ENCODE results near the gene GAS6. TPM values are rescaled to one million over a fixed set of nuclear protein-coding genes. Genes with fewer than 3 reads are reported as not detected.

GAS6 gene
- polyA plus RNA-seq, 1 experiment, result 374 TPM

DNA sequence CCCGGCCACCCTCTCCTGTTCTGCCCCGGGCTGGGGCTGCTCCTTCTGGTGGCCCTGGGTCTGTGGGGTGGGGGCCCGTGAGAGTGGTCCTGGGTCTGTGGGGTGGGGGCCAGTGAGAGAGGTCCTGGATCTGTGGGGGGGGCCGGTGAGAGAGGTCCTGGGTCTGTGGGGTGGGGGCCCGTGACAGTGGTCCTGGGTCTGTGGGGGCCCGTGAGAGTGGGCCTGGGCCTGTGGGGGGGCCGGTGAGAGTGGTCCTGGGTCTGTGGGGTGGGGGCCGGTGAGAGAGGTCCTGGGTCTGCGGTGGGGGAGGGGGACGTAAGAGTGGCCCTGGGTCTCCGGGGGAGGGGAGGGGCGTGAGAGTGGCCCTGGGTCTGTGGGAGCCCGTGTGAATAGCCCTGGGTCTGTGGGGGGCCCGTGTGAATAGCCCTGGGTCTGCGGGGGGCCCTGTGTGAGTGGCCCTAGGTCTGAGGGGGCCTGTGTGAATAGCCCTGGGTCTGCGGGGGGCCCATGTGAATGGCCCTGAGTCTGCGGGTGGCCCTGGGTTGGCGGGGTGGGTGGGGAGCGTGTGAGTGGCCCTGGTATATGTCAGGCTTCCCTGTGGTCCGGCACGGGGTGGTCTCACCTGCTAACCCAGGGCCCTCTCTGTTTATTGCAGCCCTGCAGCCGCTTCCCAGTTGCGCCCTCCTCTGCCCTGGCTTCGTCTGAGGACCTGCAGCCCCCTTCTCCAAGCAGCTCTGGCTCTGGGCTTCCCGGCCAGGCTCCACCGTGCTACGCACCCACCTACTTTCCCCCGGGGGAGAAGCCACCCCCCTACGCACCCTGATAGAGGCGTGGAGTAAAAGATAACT, 52.6 kb downstream of the GAS6 start:
- H3K27me3 ChIP-seq (ENCODE audit: control insufficient read depth, insufficient read depth, low read length), result no peaks in the 10 kb centered on the region
- H3K4me3 ChIP-seq (ENCODE audit: low read depth, low read length), result no peak overlapping the region
- no peak for DNase-seq (ENCODE audit: low read depth)
- 0 out of 2 replicates have a peak, but pooled peaks cover 1% of the 10 kb centered on the region for H3K36me3 ChIP-seq (ENCODE audit: control insufficient read depth, insufficient read depth, low read length)
- ChIA-PET CTCF (no interaction called here), POLR2A (no interaction called here)
- TF ChIP-seq CTCF (IDR thresholded peaks at IDR 0.05; ENCODE audit: insufficient read depth, low read depth, low read length), result no peak

DNA sequence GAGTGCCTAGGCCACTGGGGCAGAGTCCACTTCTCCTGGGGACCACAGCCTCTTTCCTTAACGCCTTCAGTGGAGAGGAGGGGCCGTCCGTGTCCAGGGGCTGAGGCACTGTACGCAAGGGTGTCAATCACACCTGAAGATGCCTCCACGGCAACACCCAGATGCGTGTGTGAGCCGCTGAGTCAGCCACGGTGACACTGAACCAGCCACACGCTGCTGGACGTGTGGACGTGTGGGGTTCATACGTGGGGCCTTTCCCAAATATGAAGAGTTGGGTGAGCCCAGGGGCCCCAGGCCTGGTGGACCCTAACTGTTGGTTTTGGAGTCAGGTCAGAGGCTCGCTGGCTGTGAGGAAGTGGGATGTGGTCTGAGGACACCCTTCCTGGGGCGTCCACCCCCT, 53.2 kb downstream of the GAS6 start:
- DNase-seq (ENCODE audit: low read depth), result no peak
- no peaks in the 10 kb centered on the region for H3K27me3 ChIP-seq (ENCODE audit: control insufficient read depth, insufficient read depth, low read length)
- ChIA-PET CTCF (no interaction called here), POLR2A (no interaction called here)
- H3K4me3 ChIP-seq (ENCODE audit: low read depth, low read length), result no peak overlapping the region
- no peak for TF ChIP-seq CTCF (IDR thresholded peaks at IDR 0.05; ENCODE audit: insufficient read depth, low read depth, low read length)
- H3K36me3 ChIP-seq (ENCODE audit: control insufficient read depth, insufficient read depth, low read length), result no peaks in the 10 kb centered on the region

DNA sequence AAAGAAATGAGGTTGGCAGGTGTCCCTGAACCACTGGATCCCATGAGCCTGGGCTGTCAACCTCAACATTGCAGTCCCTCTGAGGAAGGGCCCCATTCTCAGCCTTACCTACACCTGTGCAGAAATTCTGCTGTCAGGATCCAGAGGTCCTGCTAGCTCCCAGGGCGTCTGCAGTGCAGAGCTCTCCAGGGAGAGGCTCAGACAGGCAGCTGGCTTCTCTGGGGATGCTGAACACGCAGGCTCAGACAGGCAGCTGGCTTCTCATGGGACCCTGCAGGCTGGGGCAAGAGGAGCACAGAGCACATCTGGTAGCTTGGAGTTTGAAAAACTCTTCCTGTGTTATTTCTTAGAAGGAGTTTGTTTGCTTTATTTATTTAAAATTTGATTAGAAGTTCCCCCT, 53.9 kb downstream of the GAS6 start:
- ChIA-PET POLR2A (no interaction called here), CTCF (no interaction called here)
- H3K4me3 ChIP-seq (ENCODE audit: low read depth, low read length), result no peak overlapping the region
- TF ChIP-seq CTCF (IDR thresholded peaks at IDR 0.05; ENCODE audit: insufficient read depth, low read depth, low read length), result no peak
- no peak for DNase-seq (ENCODE audit: low read depth)
- no peaks in the 10 kb centered on the region for H3K36me3 ChIP-seq (ENCODE audit: control insufficient read depth, insufficient read depth, low read length)
- H3K27me3 ChIP-seq (ENCODE audit: control insufficient read depth, insufficient read depth, low read length), result no peaks in the 10 kb centered on the region

- ChIA-PET CTCF (no interaction called here), POLR2A (no interaction called here)
- DNase-seq (ENCODE audit: low read depth), result no peak
- Histone ChIP-seq H3K36me3 (ENCODE audit: control insufficient read depth, insufficient read depth, low read length) (no peaks in the 10 kb centered on the region), H3K27me3 (ENCODE audit: control insufficient read depth, insufficient read depth, low read length) (no peaks in the 10 kb centered on the region), H3K4me3 (ENCODE audit: low read depth, low read length) (no peak overlapping the region)
- TF ChIP-seq CTCF (IDR thresholded peaks at IDR 0.05; ENCODE audit: insufficient read depth, low read depth, low read length), result no peak
These were observed 55.6 kb downstream of the GAS6 start for GRCh38 chr13:113808058-113808834.

- no peak for DNase-seq (ENCODE audit: low read depth)
- TF ChIP-seq CTCF (IDR thresholded peaks at IDR 0.05; ENCODE audit: insufficient read depth, low read depth, low read length), result no peak
- no peaks in the 10 kb centered on the region for H3K27me3 ChIP-seq (ENCODE audit: control insufficient read depth, insufficient read depth, low read length)
- H3K36me3 ChIP-seq (ENCODE audit: control insufficient read depth, insufficient read depth, low read length), result no peaks in the 10 kb centered on the region
- ChIA-PET POLR2A (no interaction called here), CTCF (no interaction called here)
- no peak overlapping the region for H3K4me3 ChIP-seq (ENCODE audit: low read depth, low read length)
These were observed 57.4 kb downstream of the GAS6 start for GRCh38 chr13:113806526-113806925.

All from BJ (cell line).